ENCODE data around the gene NKG7. TPM values are rescaled to one million over a fixed set of nuclear protein-coding genes. Genes with fewer than 3 reads are reported as not detected.

The NKG7 gene
- total and polyA plus RNA-seq, 2 of the 13 experiments (the other 11 are each of a cell fraction or from before 2014, with no cell fraction given): 0.40 TPM; not detected in 1

GRCh38 chr19:51354103-51354741 lies 18.2 kb downstream of the NKG7 start (continued):
- TF ChIP-seq ZNF12 (CRISPR knock-in tag; IDR thresholded peaks at IDR 0.05) (0 out of 2 replicates have a peak, but pooled peaks have one; percentile 5), CEBPG (CRISPR knock-in tag; IDR thresholded peaks at IDR 0.05) (no peak), NFATC3 (CRISPR knock-in tag; IDR thresholded peaks at IDR 0.05) (no peak), PTBP1 (IDR thresholded peaks at IDR 0.05; ENCODE audit: low read depth, low read length, poor library complexity, severe bottlenecking) (peak; percentile 83), ARNTL (CRISPR knock-in tag; IDR thresholded peaks at IDR 0.05) (peak; percentile 20; the same call in 1 of the 2 replicates), ZNF678 (CRISPR knock-in tag; IDR thresholded peaks at IDR 0.05) (no peak), RNF219 (CRISPR knock-in tag; IDR thresholded peaks at IDR 0.05) (no peak), ZNF710 (CRISPR knock-in tag; IDR thresholded peaks at IDR 0.05; ENCODE audit: borderline replicate concordance) (0 out of 2 replicates have a peak, but pooled peaks have one; percentile 72), ZNF180 (CRISPR knock-in tag; IDR thresholded peaks at IDR 0.05; ENCODE audit: borderline replicate concordance, low read depth) (no peak), NFIB (CRISPR knock-in tag; IDR thresholded peaks at IDR 0.05; ENCODE audit: borderline replicate concordance) (no peak), NFAT5 (CRISPR knock-in tag; IDR thresholded peaks at IDR 0.05) (no peak), ZNF776 (CRISPR knock-in tag; IDR thresholded peaks at IDR 0.05) (no peak), ZFP37 (CRISPR knock-in tag; IDR thresholded peaks at IDR 0.05; ENCODE audit: borderline replicate concordance) (no peak), FOXM1 (CRISPR knock-in tag; IDR thresholded peaks at IDR 0.05) (no peak), ZNF335 (CRISPR knock-in tag; IDR thresholded peaks at IDR 0.05) (no peak), LCORL (IDR thresholded peaks at IDR 0.05) (no peak), LCORL (CRISPR knock-in tag; IDR thresholded peaks at IDR 0.05) (no peak; the same call in 1 of the 2 replicates), RBM39 (IDR thresholded peaks at IDR 0.05; ENCODE audit: low read depth, low read length, poor library complexity, severe bottlenecking) (no peak), MXD3 (CRISPR knock-in tag; IDR thresholded peaks at IDR 0.05) (no peak), SALL1 (CRISPR knock-in tag; IDR thresholded peaks at IDR 0.05) (no peak), PCBP2 (optimal IDR thresholded peaks at IDR 0.05; ENCODE audit: low read depth, low read length, poor library complexity, severe bottlenecking) (no peak)

Measured in HepG2 (cell line).